ENCODE data around the gene C2CD2. TPM values are rescaled to one million over a fixed set of nuclear protein-coding genes. Genes with fewer than 3 reads are reported as not detected.

Gene C2CD2
- polyA plus RNA-seq, 1 donor (not counting 4 experiments of a cell fraction or from before 2014, with no cell fraction given), result 39.9 TPM

DNA sequence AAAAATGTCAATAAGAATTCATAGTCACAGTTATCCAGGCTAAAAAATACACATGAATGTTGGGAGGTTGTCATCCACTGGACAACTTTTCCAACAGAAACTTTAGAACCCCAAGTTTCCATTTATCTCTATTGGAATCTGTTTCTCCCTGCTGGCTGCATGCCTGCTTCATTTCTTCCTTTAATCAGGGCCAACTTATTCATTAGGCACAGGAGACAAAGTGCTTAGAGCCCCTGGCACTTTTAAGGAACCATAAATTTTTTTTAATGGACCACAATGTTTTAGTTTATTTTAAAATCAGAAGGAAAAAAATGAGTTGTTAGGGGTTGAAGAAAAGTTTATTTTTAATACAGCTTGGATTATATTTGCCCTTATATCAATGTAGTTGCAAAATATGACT, 26.7 kb upstream of the C2CD2 start:
- Histone ChIP-seq H3K4me1 (ENCODE audit: control insufficient read depth, extremely low read depth, insufficient read depth, low read length) (peaks cover 12% of the 10 kb centered on the region), H3K27ac (ENCODE audit: control insufficient read depth, insufficient read depth, low read length) (no peak overlapping the region), H3K79me2 (ENCODE audit: control insufficient read depth, insufficient read depth, low read length) (no peaks in the 10 kb centered on the region), H3K27me3 (ENCODE audit: control insufficient read depth, extremely low read depth, insufficient read depth, low read length) (no peaks in the 10 kb centered on the region), H3K9me3 (ENCODE audit: control insufficient read depth, low read depth, low read length) (peaks cover 2% of the 10 kb centered on the region), H3K4me2 (ENCODE audit: control insufficient read depth, extremely low read depth, insufficient read depth, low read depth, low read length) (no peak overlapping the region), H4K20me1 (ENCODE audit: control insufficient read depth, extremely low read depth, insufficient read depth, low read length) (no peaks in the 10 kb centered on the region), H3K36me3 (ENCODE audit: control insufficient read depth in 2 of 2, extremely low read depth in 1 of 2, insufficient read depth in 2 of 2, low read length in 2 of 2) (no peaks in the 10 kb centered on the region), H3K9ac (ENCODE audit: control insufficient read depth, extremely low read depth, insufficient read depth, low read length) (no peak overlapping the region), H3K4me3 (ENCODE audit: control insufficient read depth in 2 of 3, extremely low read depth in 1 of 3, insufficient read depth in 2 of 3, low read depth in 1 of 3, low read length in 3 of 3) (no peak overlapping the region), H3K9me1 (ENCODE audit: control insufficient read depth, extremely low read depth, insufficient read depth, low read length) (no peaks in the 10 kb centered on the region), H2AFZ (ENCODE audit: control insufficient read depth, low read length) (no peak overlapping the region)
- DNase-seq (ENCODE audit: low read depth, low spot score) (no peak), FAIRE-seq (no peak)
- TF ChIP-seq CTCF (optimal IDR thresholded peaks at IDR 0.05 in 1 of 3, IDR thresholded peaks at IDR 0.05 in 1 of 3, conservative IDR thresholded peaks at IDR 0.05 in 1 of 3; ENCODE audit: extremely low read depth in 1 of 3, insufficient read depth in 2 of 3, low read length in 3 of 3) (no peak), EZH2 (IDR thresholded peaks at IDR 0.05; ENCODE audit: low read length) (no peak)
- dilution Hi-C loops (cut with MboI; ENCODE audit: extremely low pct_ligation_motif_present, low sequenced_read_pairs), result no loop called here

DNA sequence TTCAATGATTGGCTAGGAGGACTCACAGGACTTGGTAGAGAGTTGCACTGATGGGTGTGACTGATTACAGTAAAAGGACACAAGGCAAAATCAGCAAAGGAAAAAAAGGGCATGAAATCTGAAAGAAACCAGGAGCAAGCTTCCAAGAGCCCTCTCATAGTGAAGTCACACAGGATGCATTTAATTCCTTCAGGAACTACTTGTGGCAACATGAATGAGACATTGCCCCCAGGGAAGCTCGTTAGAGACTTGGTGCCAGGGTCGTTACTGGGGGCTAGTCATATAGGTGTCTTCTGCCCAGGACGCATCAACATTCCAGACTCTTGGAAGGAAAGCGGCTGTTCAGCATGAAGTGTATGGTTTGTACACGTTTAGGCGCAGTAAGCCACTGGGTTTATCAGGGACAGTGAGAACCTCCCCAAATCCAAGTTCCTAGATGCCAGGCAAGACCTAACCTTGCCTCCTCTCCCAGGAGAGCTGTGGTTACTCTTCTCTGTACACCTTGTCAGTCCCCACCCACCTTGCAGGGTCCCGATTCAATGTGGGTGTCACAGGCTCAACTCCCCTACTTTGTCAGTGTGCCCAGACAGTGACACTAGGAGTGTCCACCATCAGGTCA, 26.0 kb upstream of the C2CD2 start:
- peak overlapping the region; percentile 39 for H3K4me2 ChIP-seq (ENCODE audit: control insufficient read depth, extremely low read depth, insufficient read depth, low read depth, low read length)
- DNase-seq (ENCODE audit: low read depth, low spot score) (no peak), FAIRE-seq (peak; percentile 80)
- H3K27me3 ChIP-seq (ENCODE audit: control insufficient read depth, extremely low read depth, insufficient read depth, low read length), result no peaks in the 10 kb centered on the region
- H3K4me3 ChIP-seq (ENCODE audit: control insufficient read depth in 2 of 3, extremely low read depth in 1 of 3, insufficient read depth in 2 of 3, low read depth in 1 of 3, low read length in 3 of 3), result no peak overlapping the region
- no peaks in the 10 kb centered on the region for H3K79me2 ChIP-seq (ENCODE audit: control insufficient read depth, insufficient read depth, low read length)
- dilution Hi-C loops (cut with MboI; ENCODE audit: extremely low pct_ligation_motif_present, low sequenced_read_pairs), result no loop called here
- H3K9ac ChIP-seq (ENCODE audit: control insufficient read depth, extremely low read depth, insufficient read depth, low read length), result no peak overlapping the region
- H3K9me1 ChIP-seq (ENCODE audit: control insufficient read depth, extremely low read depth, insufficient read depth, low read length), result no peaks in the 10 kb centered on the region
- H3K4me1 ChIP-seq (ENCODE audit: control insufficient read depth, extremely low read depth, insufficient read depth, low read length), result peaks cover 12% of the 10 kb centered on the region
- TF ChIP-seq CTCF (optimal IDR thresholded peaks at IDR 0.05 in 1 of 3, IDR thresholded peaks at IDR 0.05 in 1 of 3, conservative IDR thresholded peaks at IDR 0.05 in 1 of 3; ENCODE audit: extremely low read depth in 1 of 3, insufficient read depth in 2 of 3, low read length in 3 of 3), result no peak
- TF ChIP-seq EZH2 (IDR thresholded peaks at IDR 0.05; ENCODE audit: low read length), result no peak
- no peak overlapping the region for H3K27ac ChIP-seq (ENCODE audit: control insufficient read depth, insufficient read depth, low read length)
- peaks cover 2% of the 10 kb centered on the region for H3K9me3 ChIP-seq (ENCODE audit: control insufficient read depth, low read depth, low read length)
- H4K20me1 ChIP-seq (ENCODE audit: control insufficient read depth, extremely low read depth, insufficient read depth, low read length), result no peaks in the 10 kb centered on the region
- H2AFZ ChIP-seq (ENCODE audit: control insufficient read depth, low read length), result peak overlapping the region; percentile 10
- H3K36me3 ChIP-seq (ENCODE audit: control insufficient read depth in 2 of 2, extremely low read depth in 1 of 2, insufficient read depth in 2 of 2, low read length in 2 of 2), result no peaks in the 10 kb centered on the region
